Nephron (organoid): Measurements from ENCODE around the gene ETV4.

Source experiments
- H3K27ac Mint-ChIP-seq, 3 experiments: 2 replicates each; pipeline ENCODE4 v1.8.0; 2020; ENCODE audit warnings: mixed read lengths in 3 of 3, mild to moderate bottlenecking in 2 of 3, moderate library complexity in 1 of 3
- H3K27me3 Mint-ChIP-seq: 2 replicates; pipeline ENCODE4 v1.8.0; 2021; ENCODE audit warnings: low read depth, mild to moderate bottlenecking, moderate library complexity, mixed read lengths
- H3K36me3 Mint-ChIP-seq: 2 replicates; pipeline ENCODE4 v1.8.0; 2020; ENCODE audit warnings: low read depth, mixed read lengths
- H3K4me1 Mint-ChIP-seq: 2 replicates; pipeline ENCODE4 v1.8.0; 2020; ENCODE audit warnings: mixed read lengths
- H3K4me3 Mint-ChIP-seq, 3 experiments: 2 replicates each; pipeline ENCODE4 v1.8.0; 2020; ENCODE audit warnings: mild to moderate bottlenecking in 3 of 3, mixed read lengths in 3 of 3, moderate library complexity in 2 of 3
- H3K9me3 Mint-ChIP-seq: 2 replicates; pipeline ENCODE4 v1.8.0; 2020; ENCODE audit warnings: mixed read lengths
- CTCF ChIP-seq, 3 experiments: fragments of 200-600 bp; sonication (generic); IDR thresholded peaks; one replicate each; pipeline ENCODE4 v1.5.0; 2021; ENCODE audit warnings: antibody characterized with exemption in 3 of 3; ENCODE audit not compliant: unreplicated experiment in 3 of 3

The ETV4 gene

GRCh38 chr17:43483674-43484551 is 62.2 kb downstream of the ETV4 start, which contains the start of gene DHX8:
Gene DHX8 (plus strand): TSS chr17:43483975. CDS start chr17:43484038, 63 bp downstream.
- Mint-ChIP-seq H3K27me3 (no peaks in the 10 kb centered on the region), H3K27ac (peak within 1 kb of the TSS; percentile 87 to 98 (median 97)), H3K4me3 (peak within 1 kb of the TSS; percentile 100), H3K36me3 (no peaks in the 10 kb centered on the region), H3K9me3 (no peaks in the 10 kb centered on the region), H3K4me1 (peaks cover 43% of the 10 kb centered on the region)
- TF ChIP-seq CTCF (IDR thresholded peaks at IDR 0.05; ENCODE audit: unreplicated experiment in 3 of 3) = peak; percentile 100

GRCh38 chr17:43482103-43483012 is 63.8 kb downstream of the ETV4 start:
- H3K9me3 Mint-ChIP-seq = no peaks in the 10 kb centered on the region
- TF ChIP-seq CTCF (IDR thresholded peaks at IDR 0.05; ENCODE audit: unreplicated experiment in 3 of 3) = no peak
- peaks cover 51% of the 10 kb centered on the region for H3K4me1 Mint-ChIP-seq

GRCh38 chr17:43479948-43480347 is 66.2 kb downstream of the ETV4 start:
- Mint-ChIP-seq H3K9me3 (no peaks in the 10 kb centered on the region), H3K27me3 (peaks cover 3% of the 10 kb centered on the region), H3K36me3 (no peaks in the 10 kb centered on the region), H3K27ac (peak overlapping the region in 2 of 3 experiments; percentile 66), H3K4me1 (peaks cover 45% of the 10 kb centered on the region), H3K4me3 (no peak overlapping the region)
- TF ChIP-seq CTCF (IDR thresholded peaks at IDR 0.05; ENCODE audit: unreplicated experiment in 3 of 3) = no peak

More at GRCh38 chr17:43482103-43483012, 63.8 kb downstream of the ETV4 start:
- peak overlapping the region; percentile 40 to 88 (median 87) for H3K27ac Mint-ChIP-seq
- no peaks in the 10 kb centered on the region for H3K27me3 Mint-ChIP-seq
- H3K36me3 Mint-ChIP-seq = no peaks in the 10 kb centered on the region
- peak overlapping the region in 1 of 3 experiments; percentile 43 for H3K4me3 Mint-ChIP-seq
